Neuron (in vitro differentiated cells): ENCODE results near the gene UNC50.

ENCODE experiments used
- H2AFZ ChIP-seq: one replicate; pipeline ENCODE4 v1.6.1; 2013; ENCODE audit warnings: low read depth, mild to moderate bottlenecking, inconsistent platforms, low read length, moderate library complexity
- H3K27me3 ChIP-seq: one replicate; pipeline ENCODE4 v1.6.1; 2013; ENCODE audit warnings: low read length; ENCODE audit not compliant: insufficient read depth
- H3K36me3 ChIP-seq: one replicate; pipeline ENCODE4 v1.6.1; 2013; ENCODE audit warnings: low read length; ENCODE audit not compliant: insufficient read depth
- H3K4me1 ChIP-seq: one replicate; pipeline ENCODE4 v1.6.1; 2013; ENCODE audit warnings: low read length; ENCODE audit not compliant: insufficient read depth
- H3K4me3 ChIP-seq: 2 replicates; pipeline ENCODE4 v1.5.1; 2013; ENCODE audit warnings: mild to moderate bottlenecking, low read length, moderate library complexity
- H3K9me3 ChIP-seq: one replicate; pipeline ENCODE4 v1.6.1; 2013; ENCODE audit warnings: low read length

UNC50 gene

DNA sequence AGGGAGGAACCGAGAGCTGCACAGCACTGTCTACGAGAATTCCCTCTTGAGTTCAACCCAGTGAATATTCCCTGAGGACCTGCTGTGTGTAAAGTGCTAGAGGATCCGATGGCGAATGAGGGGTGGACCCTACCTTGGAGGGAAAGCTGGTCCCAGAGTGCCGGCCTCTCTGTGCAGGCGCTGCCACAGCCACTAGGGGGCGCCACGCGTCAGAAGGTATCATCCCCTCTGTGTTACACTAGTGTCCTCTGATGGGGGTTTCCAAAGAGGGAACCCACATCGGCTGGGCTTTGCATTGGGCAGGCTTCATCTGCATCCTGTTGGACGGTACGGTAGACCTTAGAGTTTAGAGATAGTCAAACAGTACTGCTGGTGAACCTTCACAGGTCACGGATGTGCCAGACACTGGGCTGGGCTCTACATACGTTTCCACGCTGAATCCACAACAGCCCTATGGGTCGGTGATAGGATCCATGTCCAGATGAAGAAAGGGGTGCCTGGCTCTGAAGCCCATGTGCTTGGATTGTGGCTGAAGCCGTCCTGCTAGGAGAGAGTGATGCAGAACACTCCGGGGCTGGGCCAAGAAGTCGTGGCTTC is 39.1 kb upstream of the UNC50 start:
- Histone ChIP-seq H3K4me3 (no peak overlapping the region), H3K4me1 (no peaks in the 10 kb centered on the region), H2AFZ (no peak overlapping the region), H3K27me3 (no peaks in the 10 kb centered on the region), H3K9me3 (no peaks in the 10 kb centered on the region), H3K36me3 (peaks cover 72% of the 10 kb centered on the region)

DNA sequence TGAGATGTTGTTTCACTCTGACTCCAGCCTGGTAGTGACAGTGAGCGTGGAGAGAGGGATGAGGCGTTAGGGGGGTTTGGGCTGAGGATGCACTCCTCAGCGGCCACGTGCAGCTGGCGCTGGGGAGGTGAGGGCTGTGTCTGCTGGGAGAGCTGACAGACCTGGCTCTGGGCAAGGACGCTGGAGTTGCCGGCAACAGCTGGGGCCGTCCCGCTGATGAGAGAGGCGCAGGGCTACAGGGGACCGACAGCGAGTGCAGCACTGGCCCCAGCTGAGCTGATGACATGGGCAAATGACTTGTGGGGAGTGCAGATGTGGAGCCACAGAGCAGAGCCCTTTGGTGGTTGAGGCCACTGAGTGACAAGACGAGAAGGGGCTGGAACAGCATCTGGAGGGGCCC is 38.5 kb upstream of the UNC50 start:
- Histone ChIP-seq H3K9me3 (no peaks in the 10 kb centered on the region), H3K27me3 (no peaks in the 10 kb centered on the region), H3K4me1 (no peaks in the 10 kb centered on the region), H3K36me3 (peaks cover 71% of the 10 kb centered on the region), H3K4me3 (no peak overlapping the region), H2AFZ (no peak overlapping the region)

DNA sequence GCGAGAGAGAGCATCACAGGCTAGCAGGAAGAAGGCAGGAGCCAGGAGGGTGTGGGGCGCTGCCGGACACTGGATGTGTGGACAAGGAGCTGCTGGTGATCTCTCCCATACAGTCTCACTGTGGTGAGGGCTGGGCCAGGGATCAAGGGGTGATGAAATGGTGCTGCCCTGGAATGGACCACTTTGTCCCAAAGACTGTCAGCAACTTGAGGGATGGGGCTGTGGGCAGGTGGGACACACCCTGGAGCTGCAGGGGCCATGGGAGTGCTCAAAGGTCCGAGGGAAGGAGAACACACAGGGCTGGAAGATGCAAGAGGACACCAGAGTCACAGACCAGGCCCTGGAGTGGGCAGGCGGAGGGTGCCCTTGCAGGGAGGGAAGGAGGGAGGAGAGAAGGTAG is 38.0 kb upstream of the UNC50 start:
- H3K4me3 ChIP-seq: no peak overlapping the region
- H3K9me3 ChIP-seq: no peaks in the 10 kb centered on the region
- no peaks in the 10 kb centered on the region for H3K27me3 ChIP-seq
- H3K4me1 ChIP-seq: no peaks in the 10 kb centered on the region
- peaks cover 67% of the 10 kb centered on the region for H3K36me3 ChIP-seq
- H2AFZ ChIP-seq: no peak overlapping the region

DNA sequence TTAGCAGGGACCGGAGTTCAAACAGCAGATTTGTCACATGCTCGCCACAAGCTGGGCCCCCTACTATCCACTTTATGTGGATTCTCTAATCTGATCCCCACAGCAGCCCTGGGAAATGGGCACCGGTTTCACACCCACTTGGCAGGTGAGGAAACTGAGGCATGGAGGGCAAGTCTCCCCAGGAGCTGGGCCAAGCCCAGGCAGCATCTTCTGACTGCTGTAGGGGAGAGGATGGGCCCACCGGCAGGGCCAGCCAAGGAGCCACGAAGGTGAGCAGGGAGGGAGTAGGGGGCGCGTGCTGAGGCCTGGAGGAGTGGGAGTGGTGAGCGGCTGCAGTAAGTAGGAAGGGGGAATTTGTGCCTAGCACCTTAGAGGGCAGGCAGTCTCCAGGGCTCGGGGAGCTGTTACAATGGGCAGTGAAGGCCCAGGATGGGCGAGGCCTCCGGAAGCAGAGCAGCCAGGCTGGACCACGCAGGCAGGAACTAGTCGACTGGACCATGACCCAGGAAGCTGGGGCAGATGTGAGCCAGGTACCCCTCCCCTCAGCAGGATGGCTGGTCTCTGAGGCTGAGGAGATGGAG is 37.2 kb upstream of the UNC50 start:
- H2AFZ ChIP-seq: no peak overlapping the region
- no peak overlapping the region for H3K4me3 ChIP-seq
- no peaks in the 10 kb centered on the region for H3K9me3 ChIP-seq
- H3K36me3 ChIP-seq: peaks cover 62% of the 10 kb centered on the region
- no peaks in the 10 kb centered on the region for H3K4me1 ChIP-seq
- H3K27me3 ChIP-seq: no peaks in the 10 kb centered on the region

DNA sequence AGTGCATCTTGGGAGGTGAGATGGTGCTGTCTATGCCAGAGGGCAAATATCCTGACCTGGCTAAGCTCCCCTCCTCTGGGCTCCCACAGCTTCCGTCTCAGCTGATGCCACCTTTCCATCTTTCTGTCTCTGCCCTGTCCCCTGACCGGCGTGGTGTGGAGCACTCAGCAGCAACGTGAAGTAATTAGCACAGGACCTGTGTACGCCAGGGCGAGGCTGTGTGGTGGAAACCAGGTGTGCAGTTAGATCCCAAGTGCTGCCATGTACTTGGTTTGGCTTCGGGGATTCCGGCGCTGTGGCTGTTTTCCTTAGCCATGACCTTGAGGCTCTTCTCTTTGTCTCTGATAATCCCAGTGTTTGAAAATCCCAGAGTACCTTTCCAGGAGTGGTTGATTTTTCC is 36.6 kb upstream of the UNC50 start:
- no peaks in the 10 kb centered on the region for H3K4me1 ChIP-seq
- no peaks in the 10 kb centered on the region for H3K27me3 ChIP-seq
- no peak overlapping the region for H3K4me3 ChIP-seq
- H2AFZ ChIP-seq: no peak overlapping the region
- no peaks in the 10 kb centered on the region for H3K9me3 ChIP-seq
- H3K36me3 ChIP-seq: peaks cover 62% of the 10 kb centered on the region

DNA sequence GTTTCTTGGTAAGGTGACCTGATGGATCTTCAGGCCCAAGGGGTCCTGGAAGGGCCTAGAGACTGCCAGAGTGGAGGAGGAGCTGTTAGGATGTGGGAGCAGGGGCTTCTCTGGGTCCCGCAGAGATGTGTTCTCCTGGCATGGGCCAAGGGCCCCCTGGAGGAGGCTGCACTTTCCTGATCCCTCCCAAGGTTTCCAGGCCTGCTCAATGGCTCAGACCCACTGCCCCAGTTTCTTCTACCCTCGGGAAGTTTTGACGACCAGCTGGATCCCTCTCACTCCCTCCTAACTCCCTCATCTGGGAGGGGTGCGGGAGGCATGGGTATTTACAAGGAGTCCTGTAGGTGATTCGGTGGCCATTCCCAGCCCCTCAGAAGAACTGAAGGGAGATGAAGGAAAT is 36.2 kb upstream of the UNC50 start:
- H3K36me3 ChIP-seq: peaks cover 62% of the 10 kb centered on the region
- H3K4me3 ChIP-seq: no peak overlapping the region
- no peaks in the 10 kb centered on the region for H3K4me1 ChIP-seq
- H3K27me3 ChIP-seq: no peaks in the 10 kb centered on the region
- H2AFZ ChIP-seq: no peak overlapping the region
- no peaks in the 10 kb centered on the region for H3K9me3 ChIP-seq

DNA sequence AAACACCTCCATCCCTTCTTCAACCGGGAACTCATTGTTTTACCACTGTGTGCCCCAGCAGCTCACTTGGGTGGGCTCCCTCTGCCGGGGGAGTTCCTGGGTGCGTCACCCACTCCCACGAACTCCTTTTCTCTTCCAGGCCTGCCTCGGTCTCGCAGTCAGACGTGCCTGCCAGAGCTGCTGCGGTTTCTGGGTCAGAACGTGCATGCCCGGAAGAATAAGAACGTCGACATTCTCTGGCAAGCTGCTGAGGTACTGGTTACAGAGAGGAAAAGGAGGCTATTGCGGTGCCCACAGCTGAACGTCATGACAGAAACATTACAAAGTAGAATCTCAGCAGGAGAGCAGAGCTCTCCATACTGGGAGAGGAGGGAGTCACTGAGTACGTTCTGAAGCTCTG is 35.7 kb upstream of the UNC50 start:
- H3K4me1 ChIP-seq: no peaks in the 10 kb centered on the region

DNA sequence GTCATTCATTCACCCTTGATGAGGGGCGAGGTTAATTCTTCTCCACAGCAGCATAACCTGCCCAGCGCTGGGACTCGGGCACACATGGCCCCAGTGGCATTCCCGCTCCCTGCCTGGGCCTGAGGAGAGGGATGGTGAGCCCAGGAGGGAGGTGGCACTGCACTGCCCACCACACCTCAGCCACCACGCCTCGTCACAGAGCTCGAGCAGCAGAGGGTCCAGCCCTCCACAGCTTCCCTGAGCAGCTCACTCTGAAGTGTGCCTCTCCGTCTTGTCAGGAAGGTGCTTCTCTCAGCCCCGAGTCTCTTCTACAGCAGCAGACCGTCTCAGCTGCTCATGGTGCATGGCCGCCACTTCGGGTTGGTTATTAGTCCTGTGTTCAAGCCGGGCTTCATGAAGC is 35.0 kb upstream of the UNC50 start:
- Histone ChIP-seq H3K27me3 (no peaks in the 10 kb centered on the region), H3K36me3 (peaks cover 58% of the 10 kb centered on the region), H3K4me3 (no peak overlapping the region)

More for the DNA sequence above, 35.7 kb upstream of the UNC50 start:
- Histone ChIP-seq H3K9me3 (no peaks in the 10 kb centered on the region), H3K36me3 (peaks cover 66% of the 10 kb centered on the region), H3K4me3 (no peak overlapping the region), H2AFZ (no peak overlapping the region), H3K27me3 (no peaks in the 10 kb centered on the region)

DNA sequence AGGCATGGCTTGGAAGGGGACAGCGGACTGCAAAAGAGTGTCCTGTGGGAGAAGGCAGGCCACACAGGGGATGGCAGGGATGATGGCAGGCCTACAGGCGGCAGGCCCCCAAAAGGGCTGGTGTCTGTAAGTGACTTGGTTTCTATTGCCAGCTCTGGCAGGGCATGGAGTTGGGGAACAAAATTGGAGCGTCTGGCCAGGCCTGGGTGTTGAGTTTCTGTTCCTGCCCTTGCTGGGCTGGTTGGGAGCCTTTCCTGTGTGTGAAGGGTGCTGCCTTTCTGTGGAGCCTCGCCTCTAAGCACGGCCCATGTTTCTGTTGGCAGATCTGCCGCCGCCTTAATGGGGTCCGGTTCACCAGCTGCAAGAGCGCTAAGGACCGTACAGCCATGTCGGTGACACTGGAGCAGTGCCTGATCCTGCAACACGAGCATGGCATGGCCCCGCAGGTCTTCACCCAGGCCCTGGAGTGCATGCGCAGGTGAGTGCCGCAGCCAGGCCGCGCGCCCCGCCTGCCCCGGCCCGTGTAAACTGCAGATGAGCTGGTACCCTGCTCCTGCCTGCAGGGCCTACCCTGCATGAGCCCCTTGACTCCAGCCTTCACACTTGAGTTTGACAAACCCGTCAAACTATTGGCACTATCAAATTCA is 31.6 kb upstream of the UNC50 start:
- Histone ChIP-seq H3K4me1 (no peaks in the 10 kb centered on the region), H3K9me3 (no peaks in the 10 kb centered on the region), H3K4me3 (no peak overlapping the region), H3K36me3 (peaks cover 40% of the 10 kb centered on the region), H2AFZ (no peak overlapping the region), H3K27me3 (no peaks in the 10 kb centered on the region)

More for the DNA sequence above, 35.0 kb upstream of the UNC50 start:
- Histone ChIP-seq H2AFZ (no peak overlapping the region), H3K9me3 (no peaks in the 10 kb centered on the region), H3K4me1 (no peaks in the 10 kb centered on the region)

DNA sequence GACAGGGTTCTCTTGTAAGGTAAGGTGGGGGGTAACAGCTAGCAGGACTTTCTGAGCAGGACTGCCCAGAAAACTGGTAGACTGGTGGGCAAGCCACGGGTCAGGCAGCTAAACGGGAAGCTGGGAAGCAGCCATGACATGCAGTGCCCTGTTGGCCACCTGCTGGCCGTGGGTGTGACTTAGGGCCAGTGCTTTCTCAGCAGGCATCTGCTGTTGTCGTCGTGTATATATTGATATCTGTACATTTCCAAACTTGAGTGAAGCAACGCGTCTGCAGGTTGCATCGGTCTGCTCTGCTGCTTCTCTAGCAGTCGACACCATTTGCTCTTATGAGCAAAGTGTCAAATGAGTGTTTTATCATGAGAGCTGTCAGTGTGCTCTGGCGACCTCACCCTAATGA is 31.1 kb upstream of the UNC50 start:
- Histone ChIP-seq H3K9me3 (no peaks in the 10 kb centered on the region), H3K27me3 (no peaks in the 10 kb centered on the region), H3K4me1 (no peaks in the 10 kb centered on the region), H2AFZ (no peak overlapping the region), H3K36me3 (peaks cover 39% of the 10 kb centered on the region), H3K4me3 (no peak overlapping the region)

DNA sequence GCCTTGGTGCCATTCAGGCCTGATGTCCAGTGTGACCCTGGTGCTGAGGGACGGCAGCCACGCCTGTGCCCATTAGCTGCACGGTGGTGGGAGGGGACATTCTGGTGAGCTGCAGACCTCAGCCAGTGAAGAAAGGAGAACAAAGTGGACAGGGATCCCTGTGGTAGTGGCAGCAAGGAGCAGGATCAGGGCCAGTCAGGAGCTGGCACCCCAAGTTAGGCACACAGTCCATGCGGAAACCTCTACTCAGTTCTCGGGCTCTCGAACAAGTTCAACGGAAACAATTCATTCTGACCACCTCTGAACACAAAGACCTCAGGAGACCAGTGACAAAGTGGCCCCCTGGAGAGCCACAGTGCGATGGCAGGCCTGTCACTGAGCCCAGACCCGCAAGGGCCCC is 30.2 kb upstream of the UNC50 start:
- no peaks in the 10 kb centered on the region for H3K27me3 ChIP-seq
- peaks cover 36% of the 10 kb centered on the region for H3K36me3 ChIP-seq
- H3K4me1 ChIP-seq: no peaks in the 10 kb centered on the region
- no peak overlapping the region for H2AFZ ChIP-seq
- no peak overlapping the region for H3K4me3 ChIP-seq
- H3K9me3 ChIP-seq: no peaks in the 10 kb centered on the region

DNA sequence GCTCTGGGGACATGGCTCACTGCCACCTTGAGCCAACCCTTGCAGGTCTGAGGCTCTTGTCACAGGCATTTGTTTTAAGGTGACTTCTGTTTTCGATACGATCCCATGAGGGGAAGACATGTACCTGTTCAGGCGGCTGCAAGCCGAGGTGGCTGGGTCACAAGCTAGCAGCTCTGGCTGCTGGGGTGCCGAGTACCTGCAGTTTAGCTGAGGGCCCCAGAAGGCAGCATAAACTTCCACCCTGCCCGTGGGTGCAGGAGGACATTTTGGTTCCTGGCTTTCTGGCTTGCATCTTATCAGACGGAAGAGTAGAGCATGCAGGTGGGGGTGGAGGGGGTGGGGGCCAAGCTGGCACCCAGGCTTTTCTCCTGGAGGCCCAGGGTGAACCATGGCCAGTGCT is 28.5 kb upstream of the UNC50 start:
- Histone ChIP-seq H3K9me3 (no peaks in the 10 kb centered on the region), H3K4me1 (no peaks in the 10 kb centered on the region), H3K4me3 (no peak overlapping the region), H2AFZ (no peak overlapping the region), H3K36me3 (peaks cover 24% of the 10 kb centered on the region), H3K27me3 (no peaks in the 10 kb centered on the region)

DNA sequence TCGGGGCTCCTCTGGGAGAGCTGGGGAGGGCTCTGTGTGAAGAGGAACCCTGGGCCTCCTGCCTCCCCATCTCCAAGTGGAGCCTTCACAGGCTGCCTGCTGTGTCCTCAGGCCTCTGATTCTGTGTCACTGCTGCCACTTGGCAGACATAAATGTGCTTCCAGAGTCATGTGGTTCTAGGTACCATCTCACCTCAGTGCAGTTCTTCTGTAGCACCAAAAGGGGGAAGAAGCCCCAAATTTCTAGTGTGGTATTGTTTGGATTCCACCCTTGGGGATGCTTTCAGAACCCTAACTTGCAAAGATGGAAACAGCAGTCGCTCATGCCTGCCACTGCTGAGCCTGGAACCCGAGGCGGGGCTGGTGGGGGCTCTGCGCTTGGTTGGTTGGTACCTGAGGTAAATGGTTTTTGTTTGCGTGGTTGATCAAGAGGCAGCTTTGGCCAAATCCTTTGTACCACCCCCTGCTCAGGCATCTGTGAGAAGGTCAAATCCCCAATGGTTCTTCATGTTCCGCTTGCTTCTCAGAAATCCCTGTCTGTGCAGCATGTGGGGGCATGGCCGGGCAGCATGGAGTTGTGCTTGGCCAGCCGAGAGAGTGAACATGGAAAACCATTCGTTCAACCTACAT is 27.6 kb upstream of the UNC50 start:
- no peaks in the 10 kb centered on the region for H3K27me3 ChIP-seq
- H3K9me3 ChIP-seq: no peaks in the 10 kb centered on the region
- peaks cover 23% of the 10 kb centered on the region for H3K36me3 ChIP-seq
- no peak overlapping the region for H2AFZ ChIP-seq
- no peak overlapping the region for H3K4me3 ChIP-seq
- no peaks in the 10 kb centered on the region for H3K4me1 ChIP-seq
